ENCODE results near the gene ANKEF1.
"Not testable (repeated sequence)": the region's sequence is repeated elsewhere in the genome, so short reads cannot be mapped to it uniquely, and the experiment has no call there.

Gene ANKEF1

GRCh38 chr20:10032269-10032668 lies 2.5 kb upstream of the ANKEF1 start:
- DNase-seq (ENCODE audit: low read depth in 2 of 2), result not testable (repeated sequence)

GRCh38 chr20:10033905-10034650 lies 709 bp upstream of the ANKEF1 start:
- no peak for DNase-seq (ENCODE audit: low read depth in 2 of 2)

DNA sequence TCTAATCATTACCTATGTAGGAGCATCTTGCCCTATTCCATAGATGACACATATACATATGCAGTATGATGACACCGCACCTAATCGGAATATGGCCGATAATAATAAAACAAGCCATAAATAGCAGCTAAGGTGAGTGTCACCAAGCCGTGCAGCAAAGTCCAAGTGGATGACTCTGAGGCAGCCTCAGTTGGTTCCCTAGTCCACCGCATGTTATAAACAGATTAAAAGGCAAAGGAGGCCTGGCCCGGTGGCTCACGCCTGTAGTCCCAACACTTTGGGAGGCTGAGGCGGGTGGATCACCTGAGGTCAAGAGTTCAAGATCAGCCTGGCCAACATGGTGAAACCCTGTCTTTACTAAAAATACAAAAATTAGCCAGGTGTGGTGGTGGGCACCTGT lies 1.5 kb downstream of the ANKEF1 start:
- not testable (repeated sequence) for DNase-seq (ENCODE audit: low read depth in 2 of 2)

DNA sequence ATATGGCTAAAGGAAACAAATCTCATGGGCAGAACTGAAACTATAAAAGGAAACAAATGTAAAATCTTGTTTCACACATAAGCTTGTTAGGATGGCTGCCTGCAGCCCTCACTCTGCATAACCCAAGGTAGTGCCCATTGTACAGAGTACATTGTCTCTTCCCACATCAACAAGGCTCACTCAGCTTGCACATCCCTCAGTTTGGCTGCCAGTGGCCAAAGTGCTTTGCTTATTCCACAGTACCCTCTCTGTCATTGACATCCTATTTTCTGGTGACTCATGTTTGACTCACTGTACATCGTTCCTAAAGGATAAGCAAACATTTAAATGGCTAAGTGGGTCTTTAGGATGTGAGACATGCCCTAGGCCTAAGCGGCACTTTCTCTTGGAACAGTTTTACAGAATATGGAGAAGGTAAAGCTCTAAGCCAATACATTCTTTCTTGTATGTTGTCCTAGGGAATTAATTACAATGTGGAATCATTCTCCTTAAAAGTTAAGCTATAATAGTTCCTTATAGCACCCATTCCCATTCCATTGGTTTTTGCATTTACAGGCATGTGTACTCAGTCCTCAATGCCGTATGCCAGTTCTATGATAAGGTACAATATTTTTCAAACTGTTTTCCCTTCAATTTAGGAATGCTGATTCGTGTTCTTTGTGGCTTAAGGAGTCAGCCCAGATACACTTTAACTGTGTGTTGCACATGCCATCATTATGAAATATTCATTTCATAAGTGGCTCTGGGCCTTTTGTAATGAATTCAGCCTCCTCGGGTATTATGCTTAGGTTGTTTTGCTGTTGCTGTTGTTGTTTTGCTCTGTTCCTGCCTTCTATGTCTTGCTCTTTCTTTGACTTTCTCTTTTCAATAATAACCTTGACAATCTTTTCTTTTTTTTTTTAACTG lies 5.5 kb downstream of the ANKEF1 start:
- DNase-seq (ENCODE audit: low read depth in 2 of 2), result no peak

- no peak for DNase-seq (ENCODE audit: low read depth in 2 of 2)
Measured at GRCh38 chr20:10042086-10042485, 7.3 kb downstream of the ANKEF1 start.

DNA sequence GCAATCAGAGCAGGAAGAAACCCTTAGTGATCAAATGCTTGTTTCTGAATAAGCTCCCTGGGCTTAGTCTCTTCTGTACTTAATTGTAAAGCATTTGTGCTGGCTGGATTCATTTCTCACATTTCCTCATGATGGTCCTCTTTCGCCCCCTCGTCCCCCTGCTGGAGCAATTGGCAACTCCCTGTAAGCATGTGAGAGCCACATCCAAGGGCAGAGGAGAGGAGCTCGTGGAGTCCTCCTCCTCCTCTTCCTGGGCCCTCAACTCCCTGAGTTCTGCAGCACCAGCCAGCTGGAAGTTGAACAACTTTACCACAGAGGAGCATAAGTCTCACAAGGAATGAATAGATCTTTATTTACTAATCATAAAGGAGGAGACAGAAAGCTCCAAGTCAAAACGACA lies 12.6 kb downstream of the ANKEF1 start:
- DNase-seq (ENCODE audit: low read depth in 2 of 2), result no peak

DNA sequence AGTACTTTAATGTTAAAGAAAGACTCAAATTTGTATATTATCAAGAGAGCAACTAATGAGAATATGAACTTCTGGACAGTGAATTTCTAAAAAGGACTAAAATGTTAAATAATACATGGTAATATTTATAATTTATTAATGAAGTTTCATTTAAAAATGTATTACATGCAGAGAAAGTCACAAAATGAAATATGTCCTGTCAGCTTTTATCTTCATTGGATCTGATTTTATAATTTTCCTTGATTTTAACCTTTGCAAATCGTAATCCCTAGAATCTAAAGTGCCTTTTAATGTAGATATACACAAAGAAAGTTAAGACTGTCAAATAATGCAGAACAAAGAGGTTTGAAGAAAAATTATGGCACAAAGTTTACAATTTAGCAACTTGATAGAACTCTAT lies 16.4 kb downstream of the ANKEF1 start:
- DNase-seq (ENCODE audit: low read depth in 2 of 2), result no peak

DNA sequence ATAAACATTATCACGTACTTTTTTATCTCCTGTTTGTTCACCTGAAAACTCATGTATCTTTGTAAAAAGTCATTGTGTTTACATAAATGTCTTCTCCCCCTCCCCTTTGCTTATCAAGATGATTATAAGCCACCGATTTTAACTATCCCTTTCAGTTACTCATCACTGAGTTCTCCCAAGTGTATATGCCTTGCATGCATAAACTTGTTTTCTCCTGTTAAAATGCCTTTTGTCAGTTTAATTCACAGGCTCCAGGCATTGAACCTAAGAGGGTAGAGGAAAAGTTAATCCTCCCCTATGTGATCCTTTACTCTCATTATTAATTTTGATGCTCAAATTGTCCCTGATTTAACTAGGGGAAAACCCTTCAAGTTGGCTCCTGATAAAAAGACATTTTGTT lies 24.2 kb downstream of the ANKEF1 start:
- DNase-seq (ENCODE audit: low read depth in 2 of 2), result no peak

DNA sequence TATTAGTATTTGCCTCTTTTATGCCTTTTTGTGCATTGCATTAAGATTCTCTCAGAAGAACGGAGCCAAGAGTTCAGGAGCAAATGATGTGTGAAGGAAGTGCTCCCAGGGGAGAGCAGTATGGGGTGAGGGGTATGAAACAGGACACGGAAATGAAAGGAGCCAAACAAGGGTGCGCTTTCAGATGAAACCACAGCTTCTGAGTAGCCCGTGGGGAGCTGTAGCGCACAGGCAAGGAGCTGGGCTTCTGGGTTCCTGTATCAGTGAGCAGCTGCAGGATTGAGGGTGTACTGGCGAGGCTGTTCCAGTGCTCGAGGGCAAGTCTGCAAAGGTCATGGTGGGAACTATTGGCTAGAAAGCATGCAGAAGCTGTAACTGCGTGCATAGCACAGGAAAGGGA lies 25.4 kb downstream of the ANKEF1 start:
- no peak for DNase-seq (ENCODE audit: low read depth in 2 of 2)

DNA sequence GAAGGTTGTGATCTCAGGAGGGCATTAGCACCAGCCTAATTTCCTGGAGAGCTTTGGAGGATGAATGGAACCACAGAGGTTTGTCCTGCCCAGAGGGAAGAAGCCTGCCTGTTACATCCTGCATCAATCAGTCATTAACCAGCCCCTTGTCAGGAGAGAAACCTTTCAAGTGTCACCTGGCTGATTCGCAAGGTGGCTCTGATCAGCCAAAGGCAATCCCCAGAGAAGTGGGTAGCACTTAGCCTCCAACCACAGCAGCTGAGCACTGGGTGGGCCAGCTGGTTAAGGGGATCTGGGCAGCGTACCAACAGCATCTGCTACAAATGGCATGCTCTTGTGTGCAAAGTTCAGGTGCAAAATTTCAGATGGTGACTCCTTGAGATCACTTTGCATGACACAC lies 26.9 kb downstream of the ANKEF1 start:
- DNase-seq (ENCODE audit: low read depth in 2 of 2), result no peak

GRCh38 chr20:10063482-10063881 lies 28.7 kb downstream of the ANKEF1 start:
- no peak for DNase-seq (ENCODE audit: low read depth in 2 of 2)

GRCh38 chr20:10064611-10065010 lies 29.8 kb downstream of the ANKEF1 start:
- DNase-seq (ENCODE audit: low read depth in 2 of 2), result peak; percentile 25 to 35

DNA sequence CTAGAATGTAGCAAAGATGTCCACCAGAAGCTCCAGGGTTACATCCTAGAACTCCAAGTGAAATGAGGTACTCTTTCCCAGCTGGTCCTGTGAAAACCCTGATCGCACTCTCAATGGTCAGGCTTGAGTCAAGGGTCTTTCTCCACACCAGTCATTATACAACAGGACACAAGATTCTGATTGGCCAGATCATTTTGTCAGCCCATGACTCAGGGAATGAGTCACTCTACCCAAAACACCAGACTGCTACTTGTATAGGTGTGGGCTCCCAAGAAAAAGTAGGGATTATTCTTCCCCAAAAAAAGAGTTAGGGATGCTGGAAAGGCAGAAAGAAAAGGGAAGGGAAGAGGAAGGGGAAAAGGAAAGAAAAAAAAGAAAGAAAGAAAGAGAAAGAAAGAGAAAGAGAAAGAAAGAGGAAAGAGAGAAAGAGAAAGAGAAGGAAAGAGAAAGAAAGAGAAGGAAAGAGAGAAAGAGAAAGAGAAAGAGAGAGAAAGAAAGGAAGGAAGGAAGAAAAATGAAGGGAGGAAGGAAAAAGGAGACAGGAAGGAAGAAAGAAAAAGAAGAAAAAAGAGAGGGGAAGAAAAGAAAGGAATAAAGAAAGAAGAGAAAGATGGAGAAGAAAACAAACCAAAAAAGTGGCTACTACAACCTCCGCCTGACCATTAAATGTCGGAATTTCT lies 30.5 kb downstream of the ANKEF1 start:
- no peak for DNase-seq (ENCODE audit: low read depth in 2 of 2)

- DNase-seq (ENCODE audit: low read depth in 2 of 2), result peak; percentile 67 to 68
Measured at GRCh38 chr20:10067321-10067720, 32.5 kb downstream of the ANKEF1 start.

- DNase-seq (ENCODE audit: low read depth in 2 of 2), result peak; percentile 62 to 73
Measured at GRCh38 chr20:10074513-10074912, 39.7 kb downstream of the ANKEF1 start.

DNA sequence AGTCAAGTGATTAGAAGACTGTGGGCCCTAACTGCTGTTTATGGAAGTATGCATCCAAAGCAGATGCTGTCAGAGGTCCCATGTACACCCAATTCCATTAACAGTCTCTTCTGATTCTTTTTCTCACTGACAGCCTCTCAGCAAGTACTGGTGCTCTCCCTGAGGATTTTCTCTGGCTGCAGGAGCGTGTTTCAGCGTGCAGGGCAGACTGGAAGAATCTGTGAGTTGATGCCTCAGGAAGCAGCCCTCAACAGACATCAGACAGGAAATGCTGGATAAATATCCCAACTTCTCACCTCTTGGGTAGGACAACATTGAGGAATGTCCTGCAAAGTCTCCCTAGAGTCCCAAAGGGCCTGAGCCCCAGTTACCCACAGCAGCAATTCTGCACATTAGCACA lies 40.8 kb downstream of the ANKEF1 start:
- no peak for DNase-seq (ENCODE audit: low read depth in 2 of 2)

GRCh38 chr20:10076126-10077080 lies 41.6 kb downstream of the ANKEF1 start:
- no peak for DNase-seq (ENCODE audit: low read depth in 2 of 2)

DNA sequence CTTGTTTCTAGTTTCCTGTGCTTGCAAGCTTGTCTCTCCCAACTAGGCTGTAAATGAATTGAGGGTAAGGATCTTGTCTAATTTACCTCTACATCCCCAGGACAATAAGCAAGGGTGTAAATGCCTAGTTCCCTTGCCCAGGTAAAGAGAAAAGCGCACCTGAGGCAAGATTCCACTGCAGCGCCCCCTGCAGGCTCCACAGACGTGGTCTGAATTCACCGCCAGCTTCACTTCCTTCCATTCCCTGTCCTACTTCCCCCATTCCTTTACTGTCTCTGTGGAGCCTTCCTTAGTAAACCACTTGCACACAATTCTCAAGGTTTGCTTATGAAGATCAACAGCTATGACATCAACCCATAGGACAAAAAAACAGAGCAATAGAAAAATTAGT lies 42.3 kb downstream of the ANKEF1 start:
- no peak for DNase-seq (ENCODE audit: low read depth in 2 of 2)

DNA sequence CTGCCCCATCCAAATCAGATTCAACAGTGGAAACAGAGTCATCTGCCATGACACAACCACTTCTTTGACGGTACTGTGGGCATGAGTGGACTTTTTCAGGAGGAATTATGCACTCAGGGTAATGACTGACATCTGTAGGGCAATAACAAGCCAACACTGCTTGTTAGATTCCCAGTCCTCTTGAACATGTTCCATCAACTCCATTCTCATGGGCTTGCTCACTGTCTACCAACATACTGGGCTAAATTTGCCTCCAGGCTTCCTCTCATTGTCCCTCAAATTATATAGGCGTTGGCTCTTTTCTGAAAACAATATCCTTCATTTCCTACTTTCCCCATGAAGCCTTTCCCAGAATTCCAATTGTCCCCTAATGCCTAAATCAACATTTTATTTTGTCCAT lies 43.1 kb downstream of the ANKEF1 start:
- no peak for DNase-seq (ENCODE audit: low read depth in 2 of 2)

GRCh38 chr20:10078403-10078802 lies 43.6 kb downstream of the ANKEF1 start:
- no peak for DNase-seq (ENCODE audit: low read depth in 2 of 2)

DNA sequence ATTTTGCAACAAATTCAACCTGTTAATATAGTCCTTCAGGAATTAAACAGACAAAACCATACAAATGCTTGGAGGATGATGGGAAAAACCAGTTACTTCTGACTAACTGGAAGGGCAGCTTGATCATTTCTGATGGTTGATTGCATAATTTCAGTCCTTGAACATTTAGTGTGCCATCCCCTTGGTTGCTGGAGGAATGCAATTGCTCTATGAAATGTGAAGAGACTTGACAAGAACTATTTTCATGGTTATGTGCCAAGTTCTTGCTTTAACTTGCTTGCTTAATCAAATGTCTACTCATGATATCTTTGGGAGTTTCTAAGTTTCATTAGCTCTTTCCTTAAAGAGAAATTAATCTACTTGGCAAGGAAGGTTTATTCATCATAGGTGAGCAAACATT lies 45.2 kb downstream of the ANKEF1 start:
- peak; percentile 53 to 63 for DNase-seq (ENCODE audit: low read depth in 2 of 2)
